Measurements from ENCODE around the gene HLA-DQB1.

- TF ChIP-seq CTCF (IDR thresholded peaks at IDR 0.05) = no peak
- TF ChIP-seq POLR2A (IDR thresholded peaks at IDR 0.05) = no peak
- no peak for TF ChIP-seq EP300 (IDR thresholded peaks at IDR 0.05; ENCODE audit: low read depth)
Measured at GRCh38 chr6:32639440-32640394, 26.7 kb downstream of the HLA-DQB1 start.
